WTC11 (cell line): ENCODE results near the gene CREG2. TPM values are rescaled to one million over a fixed set of nuclear protein-coding genes. Genes with fewer than 3 reads are reported as not detected.

Experiments used
- ATAC-seq: fragments of 200-7000 bp; cut with Tn5 transposase; 2 replicates; pipeline ENCODE4 v1.10.0; 2021; ENCODE audit warnings: mild to moderate bottlenecking, moderate library complexity
- CTCF ChIA-PET: fragments of 300-600 bp; sonication (Branson Sonifier 250); formaldehyde crosslinking; loops from one replicate; lab custom pipeline; 2021; ENCODE audit warnings: antibody characterized with exemption; lab: Charles Lee
- POLR2A ChIA-PET: fragments of 350-600 bp; sonication (Branson Sonifier 250); formaldehyde crosslinking; loops from one replicate; lab custom pipeline; 2021; ENCODE audit warnings: antibody characterized with exemption; lab: Charles Lee
- DNase-seq: peaks from one replicate; pipeline ENCODE4 v3.0.0; 2021; ENCODE audit warnings: low spot score
- H3K27ac Mint-ChIP-seq: 2 replicates; pipeline ENCODE4 v1.8.0; 2021; ENCODE audit warnings: mixed read lengths
- H3K27me3 Mint-ChIP-seq: 2 replicates; pipeline ENCODE4 v1.8.0; 2021; ENCODE audit warnings: low read depth, mild to moderate bottlenecking, moderate library complexity, mixed read lengths
- H3K36me3 Mint-ChIP-seq: 2 replicates; pipeline ENCODE4 v1.8.0; 2021; ENCODE audit warnings: mixed read lengths
- H3K4me1 Mint-ChIP-seq: 2 replicates; pipeline ENCODE4 v1.8.0; 2022; ENCODE audit warnings: mixed read lengths
- H3K4me3 Mint-ChIP-seq: 2 replicates; pipeline ENCODE4 v1.8.0; 2021; ENCODE audit warnings: mild to moderate bottlenecking, moderate library complexity, mixed read lengths
- H3K9me3 Mint-ChIP-seq: 2 replicates; pipeline ENCODE4 v1.8.0; 2021; ENCODE audit warnings: mixed read lengths
- CREB1 ChIP-seq: sonication (generic); formaldehyde crosslinking; IDR thresholded peaks from 2 replicates; pipeline ENCODE4 v1.8.0; 2023; ENCODE audit warnings: mild to moderate bottlenecking, missing genetic modification reagents
- FOXK1 ChIP-seq: sonication (generic); formaldehyde crosslinking; IDR thresholded peaks from 2 replicates; pipeline ENCODE4 v1.8.0; 2022; ENCODE audit warnings: mild to moderate bottlenecking, moderate library complexity, missing genetic modification reagents
- GRHL2 ChIP-seq: fragments of 250-450 bp; sonication (Bioruptor Pico); IDR thresholded peaks from 2 replicates; pipeline ENCODE4 v1.8.0; 2022; ENCODE audit warnings: mild to moderate bottlenecking, moderate library complexity; ENCODE audit not compliant: insufficient replicate concordance, severe bottlenecking
- MYBL2 ChIP-seq: sonication (generic); formaldehyde crosslinking; IDR thresholded peaks from 2 replicates; pipeline ENCODE4 v1.8.1; 2023; ENCODE audit warnings: mild to moderate bottlenecking, moderate library complexity, missing genetic modification reagents
- NFE2L1 ChIP-seq: sonication (generic); formaldehyde crosslinking; IDR thresholded peaks from 2 replicates; pipeline ENCODE4 v1.8.1; 2023; ENCODE audit warnings: missing genetic modification reagents
- NFYB ChIP-seq: sonication (generic); formaldehyde crosslinking; conservative IDR thresholded peaks from 2 replicates; pipeline ENCODE4 v1.8.0; 2022; ENCODE audit warnings: low read depth, missing genetic modification reagents
- NR3C1 ChIP-seq: sonication (generic); formaldehyde crosslinking; conservative IDR thresholded peaks from 2 replicates; pipeline ENCODE4 v1.8.1; 2023; ENCODE audit warnings: low read depth, mild to moderate bottlenecking, missing genetic modification reagents
- OVOL2 ChIP-seq: fragments of 250-450 bp; sonication (Bioruptor Pico); IDR thresholded peaks from 2 replicates; pipeline ENCODE4 v1.9.0; 2021; ENCODE audit warnings: mild to moderate bottlenecking, borderline replicate concordance
- SP1 ChIP-seq: sonication (generic); formaldehyde crosslinking; conservative IDR thresholded peaks from 2 replicates; pipeline ENCODE4 v1.8.1; 2022; ENCODE audit warnings: missing genetic modification reagents
- TCF7 ChIP-seq: sonication (generic); formaldehyde crosslinking; IDR thresholded peaks from 2 replicates; pipeline ENCODE4 v1.8.0; 2022; ENCODE audit warnings: mild to moderate bottlenecking, low read depth, missing genetic modification reagents, moderate library complexity
- ZBTB21 ChIP-seq: sonication (generic); formaldehyde crosslinking; IDR thresholded peaks from 2 replicates; pipeline ENCODE4 v1.8.1; 2023; ENCODE audit warnings: mild to moderate bottlenecking, missing genetic modification reagents, borderline replicate concordance
- ZNF121 ChIP-seq: sonication (generic); formaldehyde crosslinking; IDR thresholded peaks from 2 replicates; pipeline ENCODE4 v1.8.0; 2023; ENCODE audit warnings: missing genetic modification reagents
- ZNF671 ChIP-seq: fragments of 250-450 bp; sonication (Bioruptor Pico); IDR thresholded peaks from 2 replicates; pipeline ENCODE4 v1.8.0; 2021; ENCODE audit warnings: mild to moderate bottlenecking
- total RNA-seq: library from RNA; stranded (reverse); gene quantifications from 3 replicates; pipeline ENCODE4 v1.2.3, GENCODE V29; 2021
- TF ChIP-seq, protein P1 (sequence below): sonication (generic); formaldehyde crosslinking; IDR thresholded peaks from 2 replicates; pipeline ENCODE4 v1.8.1; 2022; ENCODE audit warnings: low read depth, mild to moderate bottlenecking, moderate library complexity, missing genetic modification reagents, borderline replicate concordance
- TF ChIP-seq, protein P2 (sequence below): fragments of 250-450 bp; sonication (Bioruptor Pico); IDR thresholded peaks from 2 replicates; pipeline ENCODE4 v1.9.0; 2021; ENCODE audit warnings: mild to moderate bottlenecking, borderline replicate concordance
- TF ChIP-seq, protein P3 (sequence below): sonication (generic); formaldehyde crosslinking; IDR thresholded peaks from 2 replicates; pipeline ENCODE4 v1.8.1; 2022; ENCODE audit warnings: mild to moderate bottlenecking, missing genetic modification reagents, moderate library complexity, borderline replicate concordance
- TF ChIP-seq, protein P4 (sequence below): sonication (generic); formaldehyde crosslinking; IDR thresholded peaks from 2 replicates; pipeline ENCODE4 v1.8.1; 2022; ENCODE audit warnings: mild to moderate bottlenecking, moderate library complexity, missing genetic modification reagents
- TF ChIP-seq, protein P5 (sequence below): sonication (generic); formaldehyde crosslinking; IDR thresholded peaks from 2 replicates; pipeline ENCODE4 v1.8.1; 2023; ENCODE audit warnings: mild to moderate bottlenecking, missing genetic modification reagents, moderate library complexity
- TF ChIP-seq, protein P6 (sequence below): sonication (generic); formaldehyde crosslinking; IDR thresholded peaks from 2 replicates; pipeline ENCODE4 v1.8.1; 2023; ENCODE audit warnings: mild to moderate bottlenecking, missing genetic modification reagents, borderline replicate concordance

Gene CREG2
- total RNA-seq, 1 experiment from 2014 or later = 1.6 TPM

DNA sequence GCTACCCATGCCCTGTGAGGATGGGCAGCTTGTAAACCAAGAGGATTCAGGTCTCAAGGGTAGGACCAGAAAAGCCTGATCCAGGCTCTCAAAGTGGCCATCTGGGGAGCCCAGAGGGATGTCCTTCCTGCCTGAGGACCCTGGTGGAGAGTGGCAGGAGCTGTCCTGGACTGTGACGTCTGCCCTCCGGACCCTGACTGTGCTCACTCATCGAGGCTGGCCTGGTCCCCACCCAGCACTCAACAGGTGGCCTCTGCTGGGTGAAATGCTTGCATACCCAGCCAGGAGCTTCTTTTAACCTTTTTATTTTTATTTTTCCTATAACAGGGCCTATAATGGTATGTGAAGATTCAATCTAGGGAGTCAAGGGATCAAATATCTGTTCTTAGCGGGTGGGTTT is 24.5 kb downstream of the CREG2 start:
- no peak for ATAC-seq
- no peak overlapping the region for H3K4me3 Mint-ChIP-seq
- TF ChIP-seq ZNF671 (CRISPR knock-in tag) = no peak
- TF ChIP-seq MYBL2 (CRISPR knock-in tag) = no peak
- no peak for TF ChIP-seq CREB1
- no peak for TF ChIP-seq NR3C1 (CRISPR knock-in tag)
- TF ChIP-seq, protein P1, sequence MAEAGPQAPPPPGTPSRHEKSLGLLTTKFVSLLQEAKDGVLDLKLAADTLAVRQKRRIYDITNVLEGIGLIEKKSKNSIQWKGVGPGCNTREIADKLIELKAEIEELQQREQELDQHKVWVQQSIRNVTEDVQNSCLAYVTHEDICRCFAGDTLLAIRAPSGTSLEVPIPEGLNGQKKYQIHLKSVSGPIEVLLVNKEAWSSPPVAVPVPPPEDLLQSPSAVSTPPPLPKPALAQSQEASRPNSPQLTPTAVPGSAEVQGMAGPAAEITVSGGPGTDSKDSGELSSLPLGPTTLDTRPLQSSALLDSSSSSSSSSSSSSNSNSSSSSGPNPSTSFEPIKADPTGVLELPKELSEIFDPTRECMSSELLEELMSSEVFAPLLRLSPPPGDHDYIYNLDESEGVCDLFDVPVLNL (CRISPR knock-in tag) = no peak
- TF ChIP-seq, protein P2, sequence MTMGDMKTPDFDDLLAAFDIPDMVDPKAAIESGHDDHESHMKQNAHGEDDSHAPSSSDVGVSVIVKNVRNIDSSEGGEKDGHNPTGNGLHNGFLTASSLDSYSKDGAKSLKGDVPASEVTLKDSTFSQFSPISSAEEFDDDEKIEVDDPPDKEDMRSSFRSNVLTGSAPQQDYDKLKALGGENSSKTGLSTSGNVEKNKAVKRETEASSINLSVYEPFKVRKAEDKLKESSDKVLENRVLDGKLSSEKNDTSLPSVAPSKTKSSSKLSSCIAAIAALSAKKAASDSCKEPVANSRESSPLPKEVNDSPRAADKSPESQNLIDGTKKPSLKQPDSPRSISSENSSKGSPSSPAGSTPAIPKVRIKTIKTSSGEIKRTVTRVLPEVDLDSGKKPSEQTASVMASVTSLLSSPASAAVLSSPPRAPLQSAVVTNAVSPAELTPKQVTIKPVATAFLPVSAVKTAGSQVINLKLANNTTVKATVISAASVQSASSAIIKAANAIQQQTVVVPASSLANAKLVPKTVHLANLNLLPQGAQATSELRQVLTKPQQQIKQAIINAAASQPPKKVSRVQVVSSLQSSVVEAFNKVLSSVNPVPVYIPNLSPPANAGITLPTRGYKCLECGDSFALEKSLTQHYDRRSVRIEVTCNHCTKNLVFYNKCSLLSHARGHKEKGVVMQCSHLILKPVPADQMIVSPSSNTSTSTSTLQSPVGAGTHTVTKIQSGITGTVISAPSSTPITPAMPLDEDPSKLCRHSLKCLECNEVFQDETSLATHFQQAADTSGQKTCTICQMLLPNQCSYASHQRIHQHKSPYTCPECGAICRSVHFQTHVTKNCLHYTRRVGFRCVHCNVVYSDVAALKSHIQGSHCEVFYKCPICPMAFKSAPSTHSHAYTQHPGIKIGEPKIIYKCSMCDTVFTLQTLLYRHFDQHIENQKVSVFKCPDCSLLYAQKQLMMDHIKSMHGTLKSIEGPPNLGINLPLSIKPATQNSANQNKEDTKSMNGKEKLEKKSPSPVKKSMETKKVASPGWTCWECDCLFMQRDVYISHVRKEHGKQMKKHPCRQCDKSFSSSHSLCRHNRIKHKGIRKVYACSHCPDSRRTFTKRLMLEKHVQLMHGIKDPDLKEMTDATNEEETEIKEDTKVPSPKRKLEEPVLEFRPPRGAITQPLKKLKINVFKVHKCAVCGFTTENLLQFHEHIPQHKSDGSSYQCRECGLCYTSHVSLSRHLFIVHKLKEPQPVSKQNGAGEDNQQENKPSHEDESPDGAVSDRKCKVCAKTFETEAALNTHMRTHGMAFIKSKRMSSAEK (CRISPR knock-in tag) = no peak
- no peak for TF ChIP-seq GRHL2 (CRISPR knock-in tag)
- no peak for TF ChIP-seq OVOL2 (CRISPR knock-in tag)
- no peak for TF ChIP-seq ZBTB21 (CRISPR knock-in tag)
- no peak for TF ChIP-seq ZNF121
- TF ChIP-seq FOXK1 = no peak
- TF ChIP-seq, protein P3, sequence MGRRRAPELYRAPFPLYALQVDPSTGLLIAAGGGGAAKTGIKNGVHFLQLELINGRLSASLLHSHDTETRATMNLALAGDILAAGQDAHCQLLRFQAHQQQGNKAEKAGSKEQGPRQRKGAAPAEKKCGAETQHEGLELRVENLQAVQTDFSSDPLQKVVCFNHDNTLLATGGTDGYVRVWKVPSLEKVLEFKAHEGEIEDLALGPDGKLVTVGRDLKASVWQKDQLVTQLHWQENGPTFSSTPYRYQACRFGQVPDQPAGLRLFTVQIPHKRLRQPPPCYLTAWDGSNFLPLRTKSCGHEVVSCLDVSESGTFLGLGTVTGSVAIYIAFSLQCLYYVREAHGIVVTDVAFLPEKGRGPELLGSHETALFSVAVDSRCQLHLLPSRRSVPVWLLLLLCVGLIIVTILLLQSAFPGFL (CRISPR knock-in tag) = no peak
- no peak for TF ChIP-seq TCF7 (CRISPR knock-in tag)
- TF ChIP-seq, protein P4, sequence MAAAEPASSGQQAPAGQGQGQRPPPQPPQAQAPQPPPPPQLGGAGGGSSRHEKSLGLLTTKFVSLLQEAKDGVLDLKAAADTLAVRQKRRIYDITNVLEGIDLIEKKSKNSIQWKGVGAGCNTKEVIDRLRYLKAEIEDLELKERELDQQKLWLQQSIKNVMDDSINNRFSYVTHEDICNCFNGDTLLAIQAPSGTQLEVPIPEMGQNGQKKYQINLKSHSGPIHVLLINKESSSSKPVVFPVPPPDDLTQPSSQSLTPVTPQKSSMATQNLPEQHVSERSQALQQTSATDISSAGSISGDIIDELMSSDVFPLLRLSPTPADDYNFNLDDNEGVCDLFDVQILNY (CRISPR knock-in tag) = no peak
- TF ChIP-seq, protein P5, sequence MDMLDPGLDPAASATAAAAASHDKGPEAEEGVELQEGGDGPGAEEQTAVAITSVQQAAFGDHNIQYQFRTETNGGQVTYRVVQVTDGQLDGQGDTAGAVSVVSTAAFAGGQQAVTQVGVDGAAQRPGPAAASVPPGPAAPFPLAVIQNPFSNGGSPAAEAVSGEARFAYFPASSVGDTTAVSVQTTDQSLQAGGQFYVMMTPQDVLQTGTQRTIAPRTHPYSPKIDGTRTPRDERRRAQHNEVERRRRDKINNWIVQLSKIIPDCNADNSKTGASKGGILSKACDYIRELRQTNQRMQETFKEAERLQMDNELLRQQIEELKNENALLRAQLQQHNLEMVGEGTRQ (CRISPR knock-in tag) = no peak
- no peak for TF ChIP-seq NFYB (CRISPR knock-in tag)
- no peak for TF ChIP-seq NFE2L1 (CRISPR knock-in tag)
- TF ChIP-seq, protein P6, sequence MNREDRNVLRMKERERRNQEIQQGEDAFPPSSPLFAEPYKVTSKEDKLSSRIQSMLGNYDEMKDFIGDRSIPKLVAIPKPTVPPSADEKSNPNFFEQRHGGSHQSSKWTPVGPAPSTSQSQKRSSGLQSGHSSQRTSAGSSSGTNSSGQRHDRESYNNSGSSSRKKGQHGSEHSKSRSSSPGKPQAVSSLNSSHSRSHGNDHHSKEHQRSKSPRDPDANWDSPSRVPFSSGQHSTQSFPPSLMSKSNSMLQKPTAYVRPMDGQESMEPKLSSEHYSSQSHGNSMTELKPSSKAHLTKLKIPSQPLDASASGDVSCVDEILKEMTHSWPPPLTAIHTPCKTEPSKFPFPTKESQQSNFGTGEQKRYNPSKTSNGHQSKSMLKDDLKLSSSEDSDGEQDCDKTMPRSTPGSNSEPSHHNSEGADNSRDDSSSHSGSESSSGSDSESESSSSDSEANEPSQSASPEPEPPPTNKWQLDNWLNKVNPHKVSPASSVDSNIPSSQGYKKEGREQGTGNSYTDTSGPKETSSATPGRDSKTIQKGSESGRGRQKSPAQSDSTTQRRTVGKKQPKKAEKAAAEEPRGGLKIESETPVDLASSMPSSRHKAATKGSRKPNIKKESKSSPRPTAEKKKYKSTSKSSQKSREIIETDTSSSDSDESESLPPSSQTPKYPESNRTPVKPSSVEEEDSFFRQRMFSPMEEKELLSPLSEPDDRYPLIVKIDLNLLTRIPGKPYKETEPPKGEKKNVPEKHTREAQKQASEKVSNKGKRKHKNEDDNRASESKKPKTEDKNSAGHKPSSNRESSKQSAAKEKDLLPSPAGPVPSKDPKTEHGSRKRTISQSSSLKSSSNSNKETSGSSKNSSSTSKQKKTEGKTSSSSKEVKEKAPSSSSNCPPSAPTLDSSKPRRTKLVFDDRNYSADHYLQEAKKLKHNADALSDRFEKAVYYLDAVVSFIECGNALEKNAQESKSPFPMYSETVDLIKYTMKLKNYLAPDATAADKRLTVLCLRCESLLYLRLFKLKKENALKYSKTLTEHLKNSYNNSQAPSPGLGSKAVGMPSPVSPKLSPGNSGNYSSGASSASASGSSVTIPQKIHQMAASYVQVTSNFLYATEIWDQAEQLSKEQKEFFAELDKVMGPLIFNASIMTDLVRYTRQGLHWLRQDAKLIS (CRISPR knock-in tag) = no peak
- no peak for TF ChIP-seq SP1 (CRISPR knock-in tag)
- TF ChIP-seq, all 79 proteins: peak for 0
- no peaks in the 10 kb centered on the region for H3K27me3 Mint-ChIP-seq
- H3K36me3 Mint-ChIP-seq = no peaks in the 10 kb centered on the region
- CTCF ChIA-PET = interaction anchor here (1.0 to 3.3 kb wide), 4 partner anchors 12 to 24 kb away, joined by 4 to 25 read pairs (median 9); partner anchors contain the start of gene CREG2
- H3K27ac Mint-ChIP-seq = no peak overlapping the region; the same call in 1 of the 2 replicates
- no peak for DNase-seq
- POLR2A ChIA-PET = no interaction called here
- H3K9me3 Mint-ChIP-seq = no peaks in the 10 kb centered on the region
- peaks cover 32% of the 10 kb centered on the region for H3K4me1 Mint-ChIP-seq
